Neural cell (in vitro differentiated cells): ENCODE measurements around the gene VRK1. TPM values are rescaled to one million over a fixed set of nuclear protein-coding genes. Genes with fewer than 3 reads are reported as not detected.

ENCODE experiments used
- H2AFZ ChIP-seq: fragments of 200-600, 300-800 bp; sonication (generic), shearing (Covaris generic); 2 replicates; pipeline ENCODE4 v1.6.0; 2014; ENCODE audit warnings: low read depth, mild to moderate bottlenecking, antibody characterized with exemption, low read length, moderate library complexity
- H3F3A ChIP-seq: fragments of 200-600 bp; shearing (Covaris generic); 2 replicates; pipeline ENCODE4 v1.6.1; 2016; ENCODE audit warnings: mild to moderate bottlenecking, moderate library complexity, mixed read lengths, antibody characterized with exemption, low read length; ENCODE audit not compliant: insufficient read depth, poor library complexity, severe bottlenecking
- H3K27ac ChIP-seq: fragments of 200-600, 300-800 bp; sonication (generic), shearing (Covaris generic); 2 replicates; pipeline ENCODE4 v1.5.1; 2014; ENCODE audit warnings: mild to moderate bottlenecking, low read length, moderate library complexity
- H3K27me3 ChIP-seq: fragments of 300-800, 200-600 bp; sonication (generic), shearing (Covaris generic); 2 replicates; pipeline ENCODE4 v1.6.0; 2014; ENCODE audit warnings: mild to moderate bottlenecking, low read depth, low read length, moderate library complexity; ENCODE audit not compliant: insufficient read depth
- H3K36me3 ChIP-seq: fragments of 300-800, 200-600 bp; sonication (generic), shearing (Covaris generic); 2 replicates; pipeline ENCODE4 v1.5.1; 2014; ENCODE audit warnings: mild to moderate bottlenecking, antibody characterized with exemption, low read length, moderate library complexity; ENCODE audit not compliant: insufficient read depth
- H3K4me2 ChIP-seq: fragments of 300-800, 200-600 bp; sonication (generic), shearing (Covaris generic); 2 replicates; pipeline ENCODE4 v1.6.0; 2014; ENCODE audit warnings: mild to moderate bottlenecking, low read length
- H3K4me3 ChIP-seq: fragments of 300-800, 200-600 bp; sonication (generic), shearing (Covaris generic); 2 replicates; pipeline ENCODE4 v1.5.1; 2014; ENCODE audit warnings: mild to moderate bottlenecking, low read length, moderate library complexity
- H3K79me2 ChIP-seq: fragments of 200-600 bp; shearing (Covaris generic); replicated peaks from 2 replicates; pipeline ENCODE4 v1.6.0; 2014; ENCODE audit warnings: mild to moderate bottlenecking, low read length, moderate library complexity; ENCODE audit not compliant: insufficient read depth
- H3K9ac ChIP-seq: fragments of 300-800, 200-600 bp; sonication (generic), shearing (Covaris generic); 2 replicates; pipeline ENCODE4 v1.6.1; 2016; ENCODE audit warnings: mild to moderate bottlenecking, low read length, mixed read lengths
- H3K9me2 ChIP-seq: fragments of 200-600 bp; shearing (Covaris generic); 2 replicates; pipeline ENCODE4 v1.6.1; 2016; ENCODE audit warnings: mild to moderate bottlenecking, low read length, mixed read lengths; ENCODE audit not compliant: insufficient read depth
- H3K9me3 ChIP-seq: fragments of 200-600, 300-800 bp; sonication (generic), shearing (Covaris generic); 2 replicates; pipeline ENCODE4 v1.6.1; 2016; ENCODE audit warnings: mild to moderate bottlenecking, mixed run types, low read length, moderate library complexity, mixed read lengths
- H4K20me1 ChIP-seq: fragments of 200-600 bp; shearing (Covaris generic); 2 replicates; pipeline ENCODE4 v1.6.1; 2016; ENCODE audit warnings: mild to moderate bottlenecking, mixed run types; ENCODE audit not compliant: insufficient read depth
- CTCF ChIP-seq: fragments of 450-650 bp; IDR thresholded peaks from 2 replicates; pipeline ENCODE4 v1.5.1; 2014; ENCODE audit warnings: antibody characterized with exemption, mild to moderate bottlenecking, moderate library complexity; ENCODE audit not compliant: poor library complexity, severe bottlenecking
- EP300 ChIP-seq: fragments of 450-650 bp; conservative IDR thresholded peaks from 2 replicates; pipeline ENCODE4 v1.6.1; 2014; ENCODE audit warnings: antibody characterized with exemption, mild to moderate bottlenecking, moderate library complexity; ENCODE audit not compliant: poor library complexity, severe bottlenecking
- EZH2 ChIP-seq: fragments of 200-600, 300-800 bp; shearing (Covaris generic), sonication (generic); IDR thresholded peaks from 2 replicates; pipeline ENCODE4 v1.6.1; 2014; ENCODE audit warnings: antibody characterized with exemption, low read length, borderline replicate concordance, mild to moderate bottlenecking; ENCODE audit not compliant: insufficient read depth, poor library complexity, severe bottlenecking
- MXI1 ChIP-seq: fragments of 450-650 bp; conservative IDR thresholded peaks from 2 replicates; pipeline ENCODE4 v1.6.1; 2014; ENCODE audit warnings: antibody characterized with exemption, mild to moderate bottlenecking; ENCODE audit not compliant: poor library complexity, severe bottlenecking
- POLR2AphosphoS5 ChIP-seq: IDR thresholded peaks from 2 replicates; pipeline ENCODE4 v1.6.1; 2012
- RAD21 ChIP-seq: fragments of 450-650 bp; conservative IDR thresholded peaks from 2 replicates; pipeline ENCODE4 v1.6.1; 2014; ENCODE audit warnings: antibody characterized with exemption, mild to moderate bottlenecking, moderate library complexity
- REST ChIP-seq: IDR thresholded peaks from 2 replicates; pipeline ENCODE4 v1.6.1; 2012; ENCODE audit warnings: borderline replicate concordance
- SMC3 ChIP-seq: fragments of 450-650 bp; conservative IDR thresholded peaks from 2 replicates; pipeline ENCODE4 v1.6.1; 2014; ENCODE audit warnings: antibody characterized with exemption, mild to moderate bottlenecking, moderate library complexity; ENCODE audit not compliant: poor library complexity
- TAF1 ChIP-seq: IDR thresholded peaks from 2 replicates; pipeline ENCODE4 v1.6.1; 2012; ENCODE audit warnings: low read depth
- polyA plus RNA-seq: library from polyadenylated mRNA; depleted of rRNA; stranded (reverse); fragments of >200 nt; gene quantifications from 2 replicates; pipeline ENCODE4 v1.2.3, GENCODE V29; 2014

Gene VRK1
- polyA plus RNA-seq, 1 donor from 2014 or later = 86.0 TPM

- no peaks in the 10 kb centered on the region for H3F3A ChIP-seq
- TF ChIP-seq TAF1 (no peak), RAD21 (no peak), CTCF (no peak), EZH2 (no peak), REST (no peak), EP300 (no peak), MXI1 (no peak), SMC3 (no peak), POLR2AphosphoS5 (no peak)
- no peaks in the 10 kb centered on the region for H3K79me2 ChIP-seq
- no peak overlapping the region for H2AFZ ChIP-seq
- no peak overlapping the region for H3K4me2 ChIP-seq
- no peak overlapping the region for H3K4me3 ChIP-seq
- no peaks in the 10 kb centered on the region for H3K9me2 ChIP-seq
- peaks cover 8% of the 10 kb centered on the region for H3K36me3 ChIP-seq
- no peaks in the 10 kb centered on the region for H3K27me3 ChIP-seq
- no peak overlapping the region for H3K27ac ChIP-seq
- no peaks in the 10 kb centered on the region for H4K20me1 ChIP-seq
- H3K9ac ChIP-seq = no peak overlapping the region
- H3K9me3 ChIP-seq = no peaks in the 10 kb centered on the region
Measured at GRCh38 chr14:96848011-96848410, 50.8 kb downstream of the VRK1 start.

GRCh38 chr14:96849733-96850132, 52.6 kb downstream of the VRK1 start:
- no peaks in the 10 kb centered on the region for H4K20me1 ChIP-seq
- H2AFZ ChIP-seq = no peak overlapping the region
- TF ChIP-seq SMC3 = no peak
- no peak for TF ChIP-seq MXI1
- no peak for TF ChIP-seq TAF1
- no peak for TF ChIP-seq REST
- TF ChIP-seq CTCF = no peak
- TF ChIP-seq EZH2 = no peak
- TF ChIP-seq EP300 = no peak
- no peak for TF ChIP-seq POLR2AphosphoS5
- TF ChIP-seq RAD21 = no peak
- no peak overlapping the region for H3K27ac ChIP-seq
- H3K27me3 ChIP-seq = no peaks in the 10 kb centered on the region
- no peaks in the 10 kb centered on the region for H3F3A ChIP-seq
- H3K4me3 ChIP-seq = no peak overlapping the region
- no peaks in the 10 kb centered on the region for H3K9me2 ChIP-seq
- no peaks in the 10 kb centered on the region for H3K79me2 ChIP-seq
- no peak overlapping the region for H3K9ac ChIP-seq
- H3K9me3 ChIP-seq = no peaks in the 10 kb centered on the region
- no peak overlapping the region for H3K4me2 ChIP-seq
- H3K36me3 ChIP-seq = peaks cover 8% of the 10 kb centered on the region
